Stomach (tissue), 9 donors: ENCODE measurements around the gene RCAN2. TPM values are rescaled to one million over a fixed set of nuclear protein-coding genes. Genes with fewer than 3 reads are reported as not detected.

ENCODE experiments used
- DNase-seq, 2 donors: peaks; one replicate each; pipeline versions ENCODE4 v3.0.0 to v3.0.0-alpha.2; 2013 to 2019
- H3K27ac ChIP-seq, 5 donors: fragments of 200-600 bp in 4 of 5; sonication (generic) in 4 of 5; one replicate each; pipeline ENCODE4 v1.5.1; 2013 to 2019; ENCODE audit warnings: mild to moderate bottlenecking in 1 of 5, moderate library complexity in 1 of 5
- H3K27me3 ChIP-seq, 3 donors: fragments of 200-600 bp; sonication (generic); one replicate each; pipeline ENCODE4 v1.5.1; 2017 to 2019; ENCODE audit warnings: mixed run types in 1 of 3
- H3K36me3 ChIP-seq, 4 donors: fragments of 200-600 bp; sonication (generic); 1 replicate in 3 of 4; 2 replicates in 1 of 4; pipeline ENCODE4 v1.5.1; 2016 to 2019
- H3K4me1 ChIP-seq, 4 donors: fragments of 200-600 bp; sonication (generic); one replicate each; pipeline ENCODE4 v1.5.1; 2016 to 2019
- H3K4me3 ChIP-seq, 4 donors: fragments of 200-600 bp; sonication (generic) in 3 of 4; one replicate each; pipeline ENCODE4 v1.5.1; 2016 to 2019; ENCODE audit warnings: mild to moderate bottlenecking in 1 of 4
- H3K9me3 ChIP-seq, 4 donors: fragments of 200-600 bp; sonication (generic); one replicate each; pipeline ENCODE4 v1.5.1; 2016 to 2019
- CTCF ChIP-seq, 7 experiments: fragments of 450-650 bp in 4 of 7; fragments of 200-600 bp in 3 of 7; sonication (generic) in 3 of 7; IDR thresholded peaks; one replicate each; pipeline ENCODE4 v1.5.1; 2016 to 2019; ENCODE audit warnings: antibody characterized with exemption in 7 of 7, control low read depth in 2 of 7, mild to moderate bottlenecking in 1 of 7
- EP300 ChIP-seq: sonication (generic); formaldehyde crosslinking; IDR thresholded peaks from one replicate; pipeline ENCODE4 v1.6.1; 2017; ENCODE audit warnings: antibody characterized with exemption
- POLR2A ChIP-seq, 4 donors: fragments of 450-650 bp; IDR thresholded peaks; one replicate each; pipeline ENCODE4 v1.6.1; 2016; ENCODE audit warnings: antibody characterized with exemption in 4 of 4, control low read depth in 2 of 4, mild to moderate bottlenecking in 1 of 4, moderate library complexity in 1 of 4
- POLR2AphosphoS5 ChIP-seq, 3 donors: sonication (generic); formaldehyde crosslinking; IDR thresholded peaks; one replicate each; pipeline ENCODE4 v1.6.1; 2016; ENCODE audit warnings: antibody characterized with exemption in 3 of 3
- WGBS, 5 donors: extraction: QIAGEN DNeasy Blood & Tissue Kit in 3 of 5; methylation state at CpG; one replicate each; pipeline versions ENCODE4 v1.1.5 to v1.1.7; 2013 to 2018; 5-methylcytosine and 5-hydroxymethylcytosine counted together
- intact Hi-C: fragments of 100-400 bp; cut with DNase I; formaldehyde crosslinking; loops from one replicate; pipeline ENCODE4 v1.15.1; 2023; ENCODE audit warnings: low total_unique reads
- polyA plus RNA-seq, 3 donors: library from polyadenylated mRNA; stranded (reverse); fragments of 200-250 nt; gene quantifications; one replicate each; pipeline ENCODE4 v1.2.3, GENCODE V29; 2013
- total RNA-seq, 5 donors: library from RNA; depleted of rRNA; stranded (reverse); fragments of >200 nt; gene quantifications; one replicate each; pipeline versions ENCODE4 v1.1.0 to v1.2.3, GENCODE V29; 2014 to 2016
- donor health status: healthy with polysubstance abuse.
- donor health status: Bipolar disorder and iron deficiency.
- donor health status: healthy.

The RCAN2 gene
- total and polyA plus RNA-seq, 8 donors = 7.2 to 69.2 (median 21.4) TPM

GRCh38 chr6:46420921-46421638 is 70.2 kb downstream of the RCAN2 start:
- no peak for DNase-seq
- Histone ChIP-seq H3K9me3 (no peaks in the 10 kb centered on the region), H3K36me3 (no peaks in the 10 kb centered on the region), H3K27ac (peak overlapping the region in 2 of 5 donors; percentile 15 to 42), H3K27me3 (no peaks in the 10 kb centered on the region), H3K4me3 (no peak overlapping the region), H3K4me1 (peaks cover 0 to 23% (median 0%) of the 10 kb centered on the region in 4 donors)
- 67 to 86% (median 78%) methylated on average over 3 of the region's 3 CpGs for WGBS, 5 donors
- intact Hi-C loops = loop anchor here (10.0 kb wide), 1 partner anchor 204 kb away; no protein-coding TSS in a partner anchor
- TF ChIP-seq CTCF (IDR thresholded peaks at IDR 0.05) = no peak
- TF ChIP-seq EP300 = no peak
- TF ChIP-seq POLR2A (IDR thresholded peaks at IDR 0.05) = no peak
- TF ChIP-seq POLR2AphosphoS5 (IDR thresholded peaks at IDR 0.05) = no peak

- TF ChIP-seq CTCF (IDR thresholded peaks at IDR 0.05) = peak in 5 of 7 experiments; percentile 53 to 70 (median 63)
- TF ChIP-seq POLR2A (IDR thresholded peaks at IDR 0.05) = no peak
- TF ChIP-seq POLR2AphosphoS5 (IDR thresholded peaks at IDR 0.05) = no peak
Observed at GRCh38 chr6:46419576-46420002, 71.7 kb downstream of the RCAN2 start.

GRCh38 chr6:46414398-46414797 is 76.9 kb downstream of the RCAN2 start:
- TF ChIP-seq POLR2AphosphoS5 (IDR thresholded peaks at IDR 0.05) (no peak), CTCF (IDR thresholded peaks at IDR 0.05) (no peak), EP300 (no peak), POLR2A (IDR thresholded peaks at IDR 0.05) (no peak)
- Histone ChIP-seq H3K27me3 (no peaks in the 10 kb centered on the region), H3K4me1 (peaks cover 5 to 23% (median 11%) of the 10 kb centered on the region in 4 donors), H3K9me3 (no peaks in the 10 kb centered on the region), H3K27ac (no peak overlapping the region), H3K36me3 (no peaks in the 10 kb centered on the region), H3K4me3 (no peak overlapping the region)
- no peak for DNase-seq
- 0 to 93% (median 41%) methylated on average over 1 of the region's 1 CpG for WGBS, 5 donors
- intact Hi-C loops = no loop called here

More at GRCh38 chr6:46419576-46420002, 71.7 kb downstream of the RCAN2 start:
- H3K27me3 ChIP-seq = no peaks in the 10 kb centered on the region
- 0 to 2% (median 0%) methylated on average over 2 of the region's 2 CpGs for WGBS, 5 donors
- intact Hi-C loops = loop anchor here (10.0 kb wide), 1 partner anchor 205 kb away; no protein-coding TSS in a partner anchor
- no peak overlapping the region for H3K27ac ChIP-seq
- DNase-seq = peak; percentile 59 to 88
- no peak overlapping the region for H3K4me3 ChIP-seq
- no peaks in the 10 kb centered on the region for H3K36me3 ChIP-seq
- H3K4me1 ChIP-seq = peaks cover 0 to 23% (median 0%) of the 10 kb centered on the region in 4 donors
- H3K9me3 ChIP-seq = no peaks in the 10 kb centered on the region

- H3K27ac ChIP-seq = no peak overlapping the region
- DNase-seq = no peak
- no peaks in the 10 kb centered on the region for H3K9me3 ChIP-seq
- 58 to 72% (median 58%) methylated on average over 2 of the region's 2 CpGs for WGBS, 5 donors
- H3K36me3 ChIP-seq = no peaks in the 10 kb centered on the region
- no peaks in the 10 kb centered on the region for H3K27me3 ChIP-seq
- TF ChIP-seq POLR2A (IDR thresholded peaks at IDR 0.05) = no peak
- TF ChIP-seq POLR2AphosphoS5 (IDR thresholded peaks at IDR 0.05) = no peak
- TF ChIP-seq CTCF (IDR thresholded peaks at IDR 0.05) = no peak
- TF ChIP-seq EP300 = no peak
- H3K4me3 ChIP-seq = no peak overlapping the region
- H3K4me1 ChIP-seq = peaks cover 5 to 38% (median 18%) of the 10 kb centered on the region in 4 donors
- intact Hi-C loops = no loop called here
Observed at GRCh38 chr6:46412662-46413061, 78.6 kb downstream of the RCAN2 start.
